Liver (tissue), 3 donors: ENCODE data around the gene EVC.

Experiments
- CTCF ChIP-seq: fragments of 150-350 bp; IDR thresholded peaks from 2 replicates; pipeline ENCODE4 v1.5.1; 2017; ENCODE audit warnings: improper control_type of control experiment, low read depth, low read length; ENCODE audit not compliant: missing input control
- EGR1 ChIP-seq, 2 donors: IDR thresholded peaks; 2 replicates each; pipeline ENCODE4 v1.6.1; 2016 to 2018; ENCODE audit warnings: antibody characterized with exemption in 2 of 2, low read depth in 2 of 2
- FOXA1 ChIP-seq: IDR thresholded peaks from 2 replicates; pipeline ENCODE4 v1.6.1; 2016; ENCODE audit warnings: antibody characterized with exemption
- GABPA ChIP-seq, 2 donors: IDR thresholded peaks in 1 of 2; conservative IDR thresholded peaks in 1 of 2; 2 replicates each; pipeline ENCODE4 v1.6.1; 2016; ENCODE audit warnings: antibody characterized with exemption in 2 of 2, mild to moderate bottlenecking in 1 of 2, moderate library complexity in 1 of 2
- JUND ChIP-seq, 2 donors: IDR thresholded peaks; 2 replicates each; pipeline ENCODE4 v1.6.1; 2016; ENCODE audit warnings: antibody characterized with exemption in 2 of 2
- NR2F2 ChIP-seq: IDR thresholded peaks from 2 replicates; pipeline ENCODE4 v1.6.1; 2016; ENCODE audit warnings: antibody characterized with exemption
- RAD21 ChIP-seq, 2 donors: IDR thresholded peaks; 2 replicates each; pipeline ENCODE4 v1.6.1; 2016; ENCODE audit warnings: antibody characterized with exemption in 2 of 2, mild to moderate bottlenecking in 2 of 2
- REST ChIP-seq: IDR thresholded peaks from 2 replicates; pipeline ENCODE4 v1.6.1; 2016; ENCODE audit warnings: antibody characterized with exemption, mild to moderate bottlenecking
- RXRA ChIP-seq, 2 donors: IDR thresholded peaks; 2 replicates each; pipeline ENCODE4 v1.6.1; 2017 to 2018; ENCODE audit warnings: antibody characterized with exemption in 2 of 2, mild to moderate bottlenecking in 1 of 2
- SP1 ChIP-seq: IDR thresholded peaks from 2 replicates; pipeline ENCODE4 v1.6.1; 2018; ENCODE audit warnings: antibody characterized with exemption, mild to moderate bottlenecking
- TAF1 ChIP-seq: conservative IDR thresholded peaks from 2 replicates; pipeline ENCODE4 v1.6.1; 2016; ENCODE audit warnings: antibody characterized with exemption, mild to moderate bottlenecking
- YY1 ChIP-seq: IDR thresholded peaks from 2 replicates; pipeline ENCODE4 v1.6.1; 2016; ENCODE audit warnings: antibody characterized with exemption, mild to moderate bottlenecking
- ZBTB33 ChIP-seq: IDR thresholded peaks from 2 replicates; pipeline ENCODE4 v1.6.1; 2016; ENCODE audit warnings: antibody characterized with exemption
- TF ChIP-seq, protein P1 (sequence below): IDR thresholded peaks from 2 replicates; pipeline ENCODE4 v1.6.1; 2016; ENCODE audit warnings: antibody characterized with exemption
- donor health status: healthy.
- donor health status: healthy.

DNA sequence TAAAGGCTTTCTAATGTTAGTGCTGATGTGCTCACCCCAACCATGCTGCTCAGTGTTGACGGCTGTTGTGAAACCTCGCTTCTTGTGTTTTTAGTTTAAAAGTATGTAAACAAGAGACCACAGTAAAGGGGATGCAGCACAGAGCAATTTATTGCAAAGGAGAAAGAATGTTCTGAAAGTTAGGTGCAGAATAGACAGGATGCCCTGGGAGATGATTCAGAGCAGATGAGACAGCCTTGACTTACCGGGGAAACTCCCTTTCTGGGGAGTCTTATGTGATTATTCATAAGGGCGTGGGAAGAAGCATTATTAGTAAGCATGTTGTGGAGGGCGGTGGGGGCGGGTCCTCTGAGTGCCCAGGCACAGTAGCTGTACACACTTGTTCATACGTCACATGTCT, 47.7 kb downstream of the EVC start:
- no peak for TF ChIP-seq SP1
- TF ChIP-seq FOXA1: no peak
- no peak for TF ChIP-seq CTCF
- no peak for TF ChIP-seq GABPA (IDR thresholded peaks at IDR 0.05 in 1 of 2, conservative IDR thresholded peaks at IDR 0.05 in 1 of 2)
- TF ChIP-seq ZBTB33: no peak
- TF ChIP-seq YY1: no peak
- no peak for TF ChIP-seq RAD21 (IDR thresholded peaks at IDR 0.05)
- TF ChIP-seq, protein P1, sequence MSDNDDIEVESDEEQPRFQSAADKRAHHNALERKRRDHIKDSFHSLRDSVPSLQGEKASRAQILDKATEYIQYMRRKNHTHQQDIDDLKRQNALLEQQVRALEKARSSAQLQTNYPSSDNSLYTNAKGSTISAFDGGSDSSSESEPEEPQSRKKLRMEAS: no peak
- TF ChIP-seq TAF1: no peak
- no peak for TF ChIP-seq EGR1 (IDR thresholded peaks at IDR 0.05; ENCODE audit: low read depth in 2 of 2)
- TF ChIP-seq NR2F2: no peak
- no peak for TF ChIP-seq REST
- no peak for TF ChIP-seq RXRA (IDR thresholded peaks at IDR 0.05)
- no peak for TF ChIP-seq JUND (IDR thresholded peaks at IDR 0.05)
